Lung (tissue), 12 donors: ENCODE results near the gene ETFB. TPM values are rescaled to one million over a fixed set of nuclear protein-coding genes. Genes with fewer than 3 reads are reported as not detected.
A peak's percentile ranks its signal among the peaks of the same experiment; 100 is the strongest.

Source experiments
- ATAC-seq: fragments of 200-7000 bp; cut with Tn5 transposase; one replicate; pipeline ENCODE4 v1.9.1; 2020; ENCODE audit warnings: moderate number of reproducible peaks; ENCODE audit not compliant: insufficient read depth, low FRiP score
- DNase-seq, 3 donors: peaks; one replicate each; pipeline ENCODE4 v3.0.0-alpha.2; 2013 to 2017
- H3K27ac ChIP-seq, 2 donors: one replicate each; pipeline ENCODE4 v1.5.1; 2013; ENCODE audit warnings: mild to moderate bottlenecking in 2 of 2, moderate library complexity in 2 of 2, control low read depth in 1 of 2, inconsistent platforms in 1 of 2, low read depth in 1 of 2, low read length in 1 of 2
- H3K27me3 ChIP-seq, 3 donors: one replicate each; pipeline ENCODE4 v1.5.1; 2013; ENCODE audit warnings: low read length in 2 of 3; ENCODE audit not compliant: control insufficient read depth in 3 of 3, insufficient read depth in 3 of 3
- H3K36me3 ChIP-seq, 4 donors: one replicate each; pipeline ENCODE4 v1.5.1; 2013; ENCODE audit warnings: low read length in 4 of 4, mild to moderate bottlenecking in 1 of 4, moderate library complexity in 1 of 4; ENCODE audit not compliant: control insufficient read depth in 4 of 4, insufficient read depth in 4 of 4
- H3K4me1 ChIP-seq, 5 donors: one replicate each; pipeline ENCODE4 v1.5.1; 2013; ENCODE audit warnings: low read length in 5 of 5, mild to moderate bottlenecking in 2 of 5, moderate library complexity in 1 of 5; ENCODE audit not compliant: control insufficient read depth in 5 of 5, insufficient read depth in 5 of 5
- H3K4me3 ChIP-seq: one replicate; pipeline ENCODE4 v1.5.1; 2013; ENCODE audit warnings: mild to moderate bottlenecking, control low read depth, moderate library complexity
- H3K9ac ChIP-seq, 2 donors: one replicate each; pipeline ENCODE4 v1.5.1; 2013; ENCODE audit warnings: low read length in 2 of 2, control low read depth in 1 of 2; ENCODE audit not compliant: insufficient read depth in 1 of 2
- H3K9me3 ChIP-seq, 4 donors: one replicate each; pipeline ENCODE4 v1.5.1; 2013; ENCODE audit warnings: low read length in 3 of 4, mild to moderate bottlenecking in 1 of 4, moderate library complexity in 1 of 4; ENCODE audit not compliant: control insufficient read depth in 4 of 4, insufficient read depth in 3 of 4
- WGBS, 2 donors: extraction: QIAGEN DNeasy Blood & Tissue Kit; methylation state at CpG; one replicate each; pipeline ENCODE4 v1.1.7; 2013; 5-methylcytosine and 5-hydroxymethylcytosine counted together
- polyA plus RNA-seq, 2 donors: library from polyadenylated mRNA; stranded (reverse); fragments of 200-250 nt; gene quantifications; one replicate each; pipeline ENCODE4 v1.2.1, GENCODE V29; 2013
- total RNA-seq, 2 donors: library from RNA; depleted of rRNA in 1 of 2; stranded (reverse); fragments of >200 nt in 1 of 2; gene quantifications; one replicate each; pipeline ENCODE4 v1.2.1, GENCODE V29; 2014 to 2021
- TF ChIP-seq, protein P1 (sequence below): IDR thresholded peaks from 2 replicates; pipeline ENCODE4 v1.5.1; 2012; ENCODE audit warnings: mild to moderate bottlenecking; ENCODE audit errors: control extremely low read depth, extremely low read depth
- donor health status: control.
- donor health status: control.
- donor health status: Bipolar disorder and iron deficiency.
- donor health status: healthy.
- donor health status: DM: yes; HTN: yes; CAD: no.

The ETFB gene
- total and polyA plus RNA-seq, 4 donors: 36.8 to 118 (median 103) TPM

GRCh38 chr19:51367255-51367564 is 1.0 kb upstream of the ETFB start:
- H3K9me3 ChIP-seq: no peaks in the 10 kb centered on the region
- H3K27me3 ChIP-seq: no peaks in the 10 kb centered on the region
- H3K27ac ChIP-seq: peak overlapping the region; percentile 87 to 92
- DNase-seq: no peak
- TF ChIP-seq, protein P1, sequence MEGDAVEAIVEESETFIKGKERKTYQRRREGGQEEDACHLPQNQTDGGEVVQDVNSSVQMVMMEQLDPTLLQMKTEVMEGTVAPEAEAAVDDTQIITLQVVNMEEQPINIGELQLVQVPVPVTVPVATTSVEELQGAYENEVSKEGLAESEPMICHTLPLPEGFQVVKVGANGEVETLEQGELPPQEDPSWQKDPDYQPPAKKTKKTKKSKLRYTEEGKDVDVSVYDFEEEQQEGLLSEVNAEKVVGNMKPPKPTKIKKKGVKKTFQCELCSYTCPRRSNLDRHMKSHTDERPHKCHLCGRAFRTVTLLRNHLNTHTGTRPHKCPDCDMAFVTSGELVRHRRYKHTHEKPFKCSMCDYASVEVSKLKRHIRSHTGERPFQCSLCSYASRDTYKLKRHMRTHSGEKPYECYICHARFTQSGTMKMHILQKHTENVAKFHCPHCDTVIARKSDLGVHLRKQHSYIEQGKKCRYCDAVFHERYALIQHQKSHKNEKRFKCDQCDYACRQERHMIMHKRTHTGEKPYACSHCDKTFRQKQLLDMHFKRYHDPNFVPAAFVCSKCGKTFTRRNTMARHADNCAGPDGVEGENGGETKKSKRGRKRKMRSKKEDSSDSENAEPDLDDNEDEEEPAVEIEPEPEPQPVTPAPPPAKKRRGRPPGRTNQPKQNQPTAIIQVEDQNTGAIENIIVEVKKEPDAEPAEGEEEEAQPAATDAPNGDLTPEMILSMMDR: no peak
- no peak for ATAC-seq
- no peaks in the 10 kb centered on the region for H3K36me3 ChIP-seq
- peaks cover 0 to 23% (median 2%) of the 10 kb centered on the region in 5 donors for H3K4me1 ChIP-seq
- H3K4me3 ChIP-seq: peak overlapping the region; percentile 63
- H3K9ac ChIP-seq: peak overlapping the region; percentile 44 to 88
- 0% methylated on average over 15 of the region's 15 CpGs for WGBS, 2 donors

DNA sequence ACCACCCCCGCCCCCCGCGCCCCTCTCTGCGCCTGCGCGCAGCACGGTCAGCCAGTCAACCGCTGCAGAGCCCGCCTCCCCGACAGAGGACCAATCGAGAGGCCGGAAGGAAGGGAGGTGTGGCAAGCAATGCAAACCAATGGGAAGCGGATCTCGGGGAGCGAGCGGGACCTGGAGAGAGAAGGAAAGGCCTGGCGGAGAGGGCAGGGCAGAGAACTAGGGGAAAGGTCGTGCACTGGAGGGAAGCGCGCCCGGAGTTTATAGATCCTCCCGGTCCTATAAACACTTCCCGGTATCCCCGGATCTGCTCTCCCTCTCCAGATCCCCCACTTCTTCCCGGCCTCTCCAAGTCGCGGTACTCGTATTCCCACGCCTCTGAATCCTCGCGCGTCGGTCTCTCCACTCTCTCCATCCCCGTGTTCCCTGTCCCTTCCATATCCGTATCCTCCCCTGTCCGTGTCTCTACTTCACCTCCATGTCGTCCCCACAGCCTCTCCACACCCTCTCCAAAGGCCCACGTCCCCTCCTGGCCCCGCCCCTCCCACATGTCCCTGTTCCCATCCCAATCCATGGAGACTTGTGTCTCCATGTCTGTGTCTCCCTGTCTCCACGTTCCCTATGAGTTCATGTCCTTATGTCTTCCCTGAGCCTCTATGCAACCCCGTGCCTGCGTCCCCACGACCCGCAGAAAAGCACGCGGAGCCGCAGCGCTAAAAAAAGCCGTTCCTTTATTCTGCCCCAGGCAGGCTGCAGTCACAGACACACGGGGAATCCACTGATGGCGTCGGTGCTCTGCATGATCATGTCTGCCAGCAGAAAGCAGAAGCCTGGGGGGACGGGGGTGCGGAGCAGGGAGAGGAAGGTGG is 434 bp upstream of the ETFB start:
- peak overlapping the region; percentile 87 to 92 for H3K27ac ChIP-seq
- no peaks in the 10 kb centered on the region for H3K9me3 ChIP-seq
- H3K9ac ChIP-seq: peak overlapping the region; percentile 71 to 87
- peaks cover 0 to 23% (median 2%) of the 10 kb centered on the region in 5 donors for H3K4me1 ChIP-seq
- peak; percentile 71 for ATAC-seq
- H3K4me3 ChIP-seq: peak overlapping the region; percentile 82
- no peaks in the 10 kb centered on the region for H3K36me3 ChIP-seq
- no peaks in the 10 kb centered on the region for H3K27me3 ChIP-seq
- WGBS, 2 donors: 0 to 1% methylated on average over 54 of the region's 54 CpGs
- TF ChIP-seq, protein P1: no peak
- DNase-seq: peak; percentile 99

- Histone ChIP-seq H3K36me3 (no peaks in the 10 kb centered on the region), H3K4me1 (peaks cover 0 to 23% (median 2%) of the 10 kb centered on the region in 5 donors), H3K27me3 (no peaks in the 10 kb centered on the region), H3K9ac (peak overlapping the region; percentile 57 to 87), H3K4me3 (peak overlapping the region; percentile 82), H3K27ac (peak overlapping the region; percentile 90 to 91), H3K9me3 (no peaks in the 10 kb centered on the region)
- TF ChIP-seq, protein P1: no peak
- peak; percentile 39 to 63 (median 62) for DNase-seq
- WGBS, 2 donors: 19 to 32% methylated on average over 10 of the region's 10 CpGs
- ATAC-seq: no peak
Measured at GRCh38 chr19:51365211-51365964, 800 bp downstream of the ETFB start.
